Tibial nerve (tissue), 4 donors: ENCODE data around the gene PHLPP1. TPM values are rescaled to one million over a fixed set of nuclear protein-coding genes. Genes with fewer than 3 reads are reported as not detected.
"Not testable (repeated sequence)": the region's sequence is repeated elsewhere in the genome, so short reads cannot be mapped to it uniquely, and the experiment has no call there.

Source experiments
- DNase-seq, 2 donors: peaks; one replicate each; pipeline ENCODE4 v3.0.0-alpha.2; 2019; ENCODE audit warnings: low spot score in 2 of 2
- H3K27ac ChIP-seq, 4 donors: fragments of 200-600 bp; sonication (generic) in 3 of 4; one replicate each; pipeline ENCODE4 v1.5.1; 2017 to 2019; ENCODE audit warnings: mild to moderate bottlenecking in 1 of 4
- H3K27me3 ChIP-seq, 2 donors: fragments of 200-600 bp; sonication (generic) in 1 of 2; one replicate each; pipeline versions ENCODE4 v1.5.1 to v1.6.0; 2017 to 2019
- H3K36me3 ChIP-seq, 3 donors: fragments of 200-600 bp; sonication (generic); one replicate each; pipeline ENCODE4 v1.5.1; 2018 to 2019
- H3K4me1 ChIP-seq, 4 donors: fragments of 200-600 bp; sonication (generic) in 3 of 4; one replicate each; pipeline ENCODE4 v1.5.1; 2017 to 2019
- H3K4me3 ChIP-seq, 4 donors: fragments of 200-600 bp; sonication (generic) in 3 of 4; one replicate each; pipeline ENCODE4 v1.5.1; 2017 to 2019; ENCODE audit warnings: mild to moderate bottlenecking in 1 of 4, moderate library complexity in 1 of 4
- H3K9me3 ChIP-seq, 4 donors: fragments of 200-600 bp; sonication (generic) in 3 of 4; one replicate each; pipeline ENCODE4 v1.5.1; 2017 to 2019
- EP300 ChIP-seq, 2 donors: sonication (generic); formaldehyde crosslinking; IDR thresholded peaks; one replicate each; pipeline ENCODE4 v1.6.1; 2017; ENCODE audit warnings: antibody characterized with exemption in 2 of 2, mild to moderate bottlenecking in 1 of 2
- POLR2A ChIP-seq, 2 donors: fragments of 450-650 bp; IDR thresholded peaks; one replicate each; pipeline ENCODE4 v1.6.1; 2017; ENCODE audit warnings: antibody characterized with exemption in 2 of 2, mild to moderate bottlenecking in 2 of 2, moderate library complexity in 2 of 2
- WGBS, 2 donors: methylation state at CpG; one replicate each; pipeline ENCODE4 v1.1.5; 2018; 5-methylcytosine and 5-hydroxymethylcytosine counted together
- total RNA-seq, 4 donors: library from RNA; depleted of rRNA; stranded (reverse); fragments of >200 nt; gene quantifications; one replicate each; pipeline ENCODE4 v1.1.0, GENCODE V29; 2016
- TF ChIP-seq, protein P1 (sequence below), 5 experiments: fragments of 200-600 bp in 3 of 5; fragments of 450-650 bp in 2 of 5; sonication (generic) in 3 of 5; IDR thresholded peaks; one replicate each; pipeline ENCODE4 v1.5.1; 2016 to 2019; ENCODE audit warnings: antibody characterized with exemption in 5 of 5, mild to moderate bottlenecking in 3 of 5, moderate library complexity in 2 of 5

The PHLPP1 gene
- total RNA-seq, 4 donors from 2014 or later = 11.4 to 16.1 (median 14.5) TPM

DNA sequence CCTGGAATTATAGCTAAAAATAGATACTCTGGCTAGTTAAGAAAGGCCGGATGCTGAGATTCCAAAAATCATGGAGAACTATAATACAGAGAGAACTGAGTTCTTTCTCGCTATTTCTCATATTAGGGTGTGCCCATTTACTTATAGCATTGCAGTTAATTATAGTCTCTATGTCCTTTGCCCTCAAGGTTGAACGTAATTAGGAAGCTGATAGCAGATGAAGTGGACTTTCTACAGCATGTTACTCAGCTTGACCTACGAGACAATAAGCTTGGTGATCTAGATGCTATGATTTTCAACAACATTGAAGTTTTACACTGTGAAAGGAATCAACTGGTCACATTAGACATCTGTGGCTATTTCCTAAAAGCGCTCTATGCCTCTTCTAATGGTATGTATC lies 187.4 kb downstream of the PHLPP1 start:
- Histone ChIP-seq H3K36me3 (peaks cover 0 to 45% (median 0%) of the 10 kb centered on the region in 3 donors), H3K27ac (no peak overlapping the region), H3K4me3 (no peak overlapping the region), H3K27me3 (no peaks in the 10 kb centered on the region), H3K4me1 (no peaks in the 10 kb centered on the region), H3K9me3 (no peaks in the 10 kb centered on the region)
- TF ChIP-seq, protein P1, sequence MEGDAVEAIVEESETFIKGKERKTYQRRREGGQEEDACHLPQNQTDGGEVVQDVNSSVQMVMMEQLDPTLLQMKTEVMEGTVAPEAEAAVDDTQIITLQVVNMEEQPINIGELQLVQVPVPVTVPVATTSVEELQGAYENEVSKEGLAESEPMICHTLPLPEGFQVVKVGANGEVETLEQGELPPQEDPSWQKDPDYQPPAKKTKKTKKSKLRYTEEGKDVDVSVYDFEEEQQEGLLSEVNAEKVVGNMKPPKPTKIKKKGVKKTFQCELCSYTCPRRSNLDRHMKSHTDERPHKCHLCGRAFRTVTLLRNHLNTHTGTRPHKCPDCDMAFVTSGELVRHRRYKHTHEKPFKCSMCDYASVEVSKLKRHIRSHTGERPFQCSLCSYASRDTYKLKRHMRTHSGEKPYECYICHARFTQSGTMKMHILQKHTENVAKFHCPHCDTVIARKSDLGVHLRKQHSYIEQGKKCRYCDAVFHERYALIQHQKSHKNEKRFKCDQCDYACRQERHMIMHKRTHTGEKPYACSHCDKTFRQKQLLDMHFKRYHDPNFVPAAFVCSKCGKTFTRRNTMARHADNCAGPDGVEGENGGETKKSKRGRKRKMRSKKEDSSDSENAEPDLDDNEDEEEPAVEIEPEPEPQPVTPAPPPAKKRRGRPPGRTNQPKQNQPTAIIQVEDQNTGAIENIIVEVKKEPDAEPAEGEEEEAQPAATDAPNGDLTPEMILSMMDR (IDR thresholded peaks at IDR 0.05) = no peak
- no peak for TF ChIP-seq EP300 (IDR thresholded peaks at IDR 0.05)
- no peak for TF ChIP-seq POLR2A (IDR thresholded peaks at IDR 0.05)
- WGBS, 2 donors = 78 to 91% methylated on average over 5 of the region's 5 CpGs
- DNase-seq = no peak

DNA sequence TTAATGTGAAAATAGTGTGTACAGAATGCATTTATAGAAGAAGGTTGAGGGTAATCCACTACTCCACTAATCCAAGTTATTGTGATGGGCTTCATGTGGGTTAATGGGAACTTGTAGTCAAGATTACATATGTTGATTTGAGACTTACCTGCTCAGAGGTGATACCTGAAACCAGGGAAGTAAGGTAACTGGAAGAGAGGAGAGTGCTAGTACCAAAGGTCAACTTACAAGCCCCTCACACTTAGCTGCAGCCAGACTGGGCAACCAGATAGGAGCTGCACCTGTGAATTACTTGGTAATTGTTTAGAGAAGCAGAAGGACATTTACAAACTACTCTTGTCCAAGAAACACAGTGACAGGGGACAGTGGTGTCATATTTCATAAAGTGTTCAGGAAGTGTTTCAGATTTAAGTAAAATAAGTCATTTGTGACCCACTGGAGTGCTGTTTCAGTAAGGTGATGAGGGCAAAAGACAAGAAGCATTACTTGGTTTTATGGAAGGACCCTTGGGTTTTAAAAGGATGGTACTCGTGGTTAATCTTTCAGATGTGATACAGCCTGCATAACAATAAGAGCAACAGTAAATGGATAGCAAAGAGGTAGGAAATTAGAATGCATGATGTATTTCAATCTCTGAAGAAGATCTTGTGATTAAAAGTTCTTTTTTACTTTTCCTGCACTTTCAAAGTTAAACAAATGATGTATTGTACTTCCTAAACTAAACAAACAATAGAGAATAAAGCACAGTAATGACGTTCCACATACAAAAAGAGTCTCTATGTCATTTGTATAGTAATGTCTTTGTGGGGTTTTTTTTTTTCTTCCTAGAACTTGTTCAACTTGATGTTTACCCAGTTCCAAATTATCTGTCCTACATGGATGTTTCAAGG lies 189.3 kb downstream of the PHLPP1 start:
- Histone ChIP-seq H3K36me3 (peaks cover 0 to 27% (median 0%) of the 10 kb centered on the region in 3 donors), H3K27me3 (no peaks in the 10 kb centered on the region), H3K9me3 (no peaks in the 10 kb centered on the region), H3K27ac (no peak overlapping the region), H3K4me1 (no peaks in the 10 kb centered on the region), H3K4me3 (no peak overlapping the region)
- 33 to 39% methylated on average over 2 of the region's 2 CpGs for WGBS, 2 donors
- TF ChIP-seq EP300 (IDR thresholded peaks at IDR 0.05) = no peak
- TF ChIP-seq, protein P1 (IDR thresholded peaks at IDR 0.05) = no peak
- TF ChIP-seq POLR2A (IDR thresholded peaks at IDR 0.05) = no peak
- no peak for DNase-seq

DNA sequence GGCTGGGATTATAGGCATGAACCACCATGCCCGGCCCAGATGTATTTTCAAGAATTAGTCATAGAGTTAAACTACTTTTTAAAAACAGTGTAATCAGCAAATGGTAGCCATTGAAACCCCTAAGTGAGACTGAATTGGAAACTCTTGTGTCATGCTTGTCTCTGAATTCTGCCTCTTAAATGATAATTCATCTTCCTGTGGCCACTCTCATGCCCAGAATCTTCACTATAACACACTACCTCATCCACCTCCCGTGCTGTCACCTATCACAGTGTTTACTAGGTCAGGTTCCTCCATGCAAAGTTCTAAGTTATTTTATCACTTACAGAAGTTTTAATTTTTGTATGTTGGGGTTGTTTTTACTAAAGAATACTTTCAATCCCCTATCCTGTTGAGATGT lies 197.5 kb downstream of the PHLPP1 start:
- 45 to 50% methylated on average over 2 of the region's 2 CpGs for WGBS, 2 donors

DNA sequence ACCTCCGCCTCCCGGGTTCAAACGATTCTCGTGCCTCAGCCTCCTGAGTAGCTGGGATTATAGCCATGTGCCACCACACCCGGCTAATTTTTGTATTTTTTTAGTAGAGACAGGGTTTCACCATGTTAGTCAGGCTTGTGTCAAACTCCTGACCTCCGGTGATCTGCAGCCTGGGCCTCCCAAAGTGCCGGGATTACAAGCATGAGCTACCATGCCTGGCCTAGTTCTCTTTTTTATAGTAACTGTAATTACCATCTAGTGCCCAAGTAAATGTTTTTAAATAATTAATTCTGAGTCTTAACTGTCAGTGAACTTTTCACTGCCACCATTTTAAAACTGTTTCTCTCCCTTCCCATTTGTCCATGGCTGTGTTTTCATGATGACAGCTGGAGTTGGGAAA lies 198.5 kb downstream of the PHLPP1 start:
- H3K4me1 ChIP-seq, H3K4me3 ChIP-seq, H3K9me3 ChIP-seq, H3K27me3 ChIP-seq, H3K27ac ChIP-seq, DNase-seq: not testable (repeated sequence)
- H3K36me3 ChIP-seq = peaks cover 0 to 16% (median 0%) of the 10 kb centered on the region in 3 donors
- 91 to 93% methylated on average over 7 of the region's 7 CpGs for WGBS, 2 donors

More for the DNA sequence above, 197.5 kb downstream of the PHLPP1 start:
- TF ChIP-seq POLR2A (IDR thresholded peaks at IDR 0.05) = no peak
- TF ChIP-seq, protein P1 (IDR thresholded peaks at IDR 0.05) = no peak
- no peak for TF ChIP-seq EP300 (IDR thresholded peaks at IDR 0.05)
- H3K4me3 ChIP-seq = no peak overlapping the region
- no peak for DNase-seq
- H3K4me1 ChIP-seq = no peaks in the 10 kb centered on the region
- H3K36me3 ChIP-seq = peaks cover 0 to 16% (median 0%) of the 10 kb centered on the region in 3 donors
- H3K9me3 ChIP-seq = no peaks in the 10 kb centered on the region
- no peaks in the 10 kb centered on the region for H3K27me3 ChIP-seq
- H3K27ac ChIP-seq = no peak overlapping the region

DNA sequence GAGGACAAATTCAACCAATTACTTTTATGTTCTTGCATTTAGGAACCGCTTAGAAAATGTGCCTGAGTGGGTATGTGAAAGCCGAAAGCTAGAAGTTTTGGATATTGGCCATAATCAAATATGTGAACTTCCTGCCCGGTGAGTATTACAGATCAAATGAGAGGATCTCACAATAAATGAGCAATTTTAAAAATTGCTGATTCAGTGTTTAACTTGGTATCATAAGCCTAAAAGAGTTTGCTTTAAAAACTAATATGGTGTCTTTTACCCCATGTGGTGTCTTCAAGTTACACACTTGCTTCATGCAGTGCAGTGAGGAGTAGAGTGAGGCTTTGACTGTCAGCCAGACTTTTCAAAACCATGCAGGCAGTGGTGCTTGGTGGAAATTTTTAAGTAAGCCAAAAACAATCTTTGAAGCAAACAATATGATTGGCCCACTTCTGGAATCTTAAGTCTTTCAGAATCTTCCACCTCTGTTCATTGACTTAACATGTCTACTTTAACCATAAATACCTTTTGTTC lies 199.6 kb downstream of the PHLPP1 start:
- WGBS, 2 donors = 89 to 94% methylated on average over 3 of the region's 3 CpGs
- peaks cover 0 to 17% (median 0%) of the 10 kb centered on the region in 3 donors for H3K36me3 ChIP-seq

More for the DNA sequence above, 199.6 kb downstream of the PHLPP1 start:
- no peaks in the 10 kb centered on the region for H3K27me3 ChIP-seq
- no peak overlapping the region for H3K27ac ChIP-seq
- no peak for DNase-seq
- no peaks in the 10 kb centered on the region for H3K4me1 ChIP-seq
- no peak overlapping the region for H3K4me3 ChIP-seq
- TF ChIP-seq, protein P1 (IDR thresholded peaks at IDR 0.05) = no peak
- TF ChIP-seq POLR2A (IDR thresholded peaks at IDR 0.05) (no peak), EP300 (IDR thresholded peaks at IDR 0.05) (no peak)
- no peaks in the 10 kb centered on the region for H3K9me3 ChIP-seq
